Skeletal muscle satellite cell (primary cell): ENCODE data around the gene SLC25A28. TPM values are rescaled to one million over a fixed set of nuclear protein-coding genes. Genes with fewer than 3 reads are reported as not detected.

ENCODE experiments used
- H3K27me3 ChIP-seq: 2 replicates; pipeline ENCODE4 v1.7.0; 2013; ENCODE audit warnings: low read length; ENCODE audit not compliant: control insufficient read depth, insufficient read depth
- H3K36me3 ChIP-seq: 2 replicates; pipeline ENCODE4 v1.7.0; 2013; ENCODE audit warnings: mild to moderate bottlenecking, control low read depth, low read length; ENCODE audit not compliant: insufficient read depth
- H3K4me1 ChIP-seq: 2 replicates; pipeline ENCODE4 v1.7.0; 2013; ENCODE audit warnings: low read length; ENCODE audit not compliant: control insufficient read depth, insufficient read depth
- H3K4me2 ChIP-seq: 2 replicates; pipeline ENCODE4 v1.7.0; 2013; ENCODE audit warnings: mild to moderate bottlenecking, low read length
- H3K4me3 ChIP-seq: 2 replicates; pipeline ENCODE4 v1.7.0; 2013; ENCODE audit warnings: low read length
- H3K9ac ChIP-seq: 2 replicates; pipeline ENCODE4 v1.7.0; 2013; ENCODE audit warnings: mild to moderate bottlenecking, low read depth, low read length, moderate library complexity
- H3K9me3 ChIP-seq: replicated peaks from 2 replicates; pipeline ENCODE4 v1.7.0; 2013; ENCODE audit warnings: mild to moderate bottlenecking, control low read depth, low read length
- total RNA-seq: library from RNA; depleted of rRNA; stranded (reverse); fragments of >200 nt; gene quantifications from 2 replicates; pipeline ENCODE4 v1.2.3, GENCODE V29; 2012; rRNA removed

SLC25A28 gene
- total RNA-seq = 9.6 and 11.4 TPM in 2 replicates

- H3K27me3 ChIP-seq = no peaks in the 10 kb centered on the region
- H3K9me3 ChIP-seq = no peaks in the 10 kb centered on the region
- H3K4me1 ChIP-seq = peaks cover 21% of the 10 kb centered on the region
- peak within 1 kb of the TSS; percentile 92 for H3K4me3 ChIP-seq
- peak within 1 kb of the TSS; percentile 97 for H3K9ac ChIP-seq
- H3K36me3 ChIP-seq = no peaks in the 10 kb centered on the region
- peak within 1 kb of the TSS; percentile 88 for H3K4me2 ChIP-seq
Measured at GRCh38 chr10:99619851-99620710, at the start of gene SLC25A28. Gene SLC25A28, minus strand, starts transcription at chr10:99620439. Its CDS starts 104 bp downstream, at chr10:99620335.

GRCh38 chr10:99667108-99667751, 47.0 kb upstream of the SLC25A28 start:
- peak overlapping the region; percentile 0 for H3K4me3 ChIP-seq
- H3K9me3 ChIP-seq = no peaks in the 10 kb centered on the region
- H3K4me2 ChIP-seq = peak overlapping the region; percentile 53
- H3K27me3 ChIP-seq = no peaks in the 10 kb centered on the region
- peak overlapping the region; percentile 26 for H3K9ac ChIP-seq
- peaks cover 51% of the 10 kb centered on the region for H3K36me3 ChIP-seq
- H3K4me1 ChIP-seq = peaks cover 21% of the 10 kb centered on the region

GRCh38 chr10:99665304-99665703, 45.1 kb upstream of the SLC25A28 start:
- Histone ChIP-seq H3K4me2 (no peak overlapping the region), H3K36me3 (peaks cover 49% of the 10 kb centered on the region), H3K4me1 (peaks cover 38% of the 10 kb centered on the region), H3K27me3 (no peaks in the 10 kb centered on the region), H3K4me3 (no peak overlapping the region), H3K9ac (no peak overlapping the region), H3K9me3 (no peaks in the 10 kb centered on the region)

GRCh38 chr10:99661377-99661763, 41.1 kb upstream of the SLC25A28 start:
- Histone ChIP-seq H3K4me3 (peak overlapping the region; percentile 97), H3K36me3 (peaks cover 36% of the 10 kb centered on the region), H3K9me3 (no peaks in the 10 kb centered on the region), H3K27me3 (no peaks in the 10 kb centered on the region), H3K4me2 (peak overlapping the region; percentile 91), H3K9ac (peak overlapping the region; percentile 99), H3K4me1 (peaks cover 32% of the 10 kb centered on the region)

- H3K4me1 ChIP-seq = peaks cover 32% of the 10 kb centered on the region
- H3K4me3 ChIP-seq = peak overlapping the region; percentile 97
- H3K27me3 ChIP-seq = no peaks in the 10 kb centered on the region
- peak overlapping the region; percentile 91 for H3K4me2 ChIP-seq
- peaks cover 34% of the 10 kb centered on the region for H3K36me3 ChIP-seq
- H3K9ac ChIP-seq = peak overlapping the region; percentile 99
- H3K9me3 ChIP-seq = no peaks in the 10 kb centered on the region
Measured at GRCh38 chr10:99660662-99661376, 40.6 kb upstream of the SLC25A28 start.

- peak overlapping the region; percentile 97 for H3K4me3 ChIP-seq
- H3K9ac ChIP-seq = peak overlapping the region; percentile 99
- peaks cover 25% of the 10 kb centered on the region for H3K36me3 ChIP-seq
- H3K27me3 ChIP-seq = no peaks in the 10 kb centered on the region
- peaks cover 32% of the 10 kb centered on the region for H3K4me1 ChIP-seq
- H3K9me3 ChIP-seq = no peaks in the 10 kb centered on the region
- H3K4me2 ChIP-seq = peak overlapping the region; percentile 91
Measured at GRCh38 chr10:99659868-99660366, 39.7 kb upstream of the SLC25A28 start.

- peak within 1 kb of the TSS; percentile 93 for H3K4me2 ChIP-seq
- no peaks in the 10 kb centered on the region for H3K9me3 ChIP-seq
- peaks cover 23% of the 10 kb centered on the region for H3K36me3 ChIP-seq
- H3K9ac ChIP-seq = peak within 1 kb of the TSS; percentile 99
- H3K27me3 ChIP-seq = no peaks in the 10 kb centered on the region
- H3K4me1 ChIP-seq = peaks cover 32% of the 10 kb centered on the region
- peak within 1 kb of the TSS; percentile 97 for H3K4me3 ChIP-seq
Measured at GRCh38 chr10:99659031-99659867, 39.0 kb upstream of the SLC25A28 start, which contains the start of gene ENTPD7. Gene ENTPD7, plus strand, starts transcription at chr10:99659509. Its CDS starts 448 bp downstream, at chr10:99659957.

GRCh38 chr10:99658622-99659030, 38.4 kb upstream of the SLC25A28 start:
- Histone ChIP-seq H3K9me3 (no peaks in the 10 kb centered on the region), H3K4me3 (peak overlapping the region; percentile 97), H3K9ac (peak overlapping the region; percentile 99), H3K27me3 (no peaks in the 10 kb centered on the region), H3K36me3 (peaks cover 20% of the 10 kb centered on the region), H3K4me1 (peaks cover 32% of the 10 kb centered on the region), H3K4me2 (peak overlapping the region; percentile 93)

- no peak overlapping the region for H3K9ac ChIP-seq
- H3K36me3 ChIP-seq = no peaks in the 10 kb centered on the region
- H3K4me1 ChIP-seq = peaks cover 17% of the 10 kb centered on the region
- no peaks in the 10 kb centered on the region for H3K27me3 ChIP-seq
- no peaks in the 10 kb centered on the region for H3K9me3 ChIP-seq
- no peak overlapping the region for H3K4me2 ChIP-seq
- H3K4me3 ChIP-seq = no peak overlapping the region
Measured at GRCh38 chr10:99656199-99657064, 36.2 kb upstream of the SLC25A28 start.
